A549 (cell line): ENCODE results near the gene POLR3E. TPM values are rescaled to one million over a fixed set of nuclear protein-coding genes. Genes with fewer than 3 reads are reported as not detected.

Experiments
- ATAC-seq, 2 experiments: fragments of 200-7000 bp in 1 of 2; fragments of >200 bp in 1 of 2; cut with Nextera tagmentation in 1 of 2; cut with Tn5 transposase in 1 of 2; 3 replicates each; pipeline versions ENCODE4 v1.8.0 to v1.9.1; 2018 to 2020; ENCODE audit warnings: mild to moderate bottlenecking in 1 of 2, moderate library complexity in 1 of 2
- CTCF ChIA-PET: fragments of 300-600 bp; sonication (Branson Sonifier 250); formaldehyde crosslinking; extraction: SDS; loops from one replicate; lab custom pipeline; 2021; ENCODE audit warnings: antibody characterized with exemption, inconsistent platforms; lab: Yijun Ruan, JAX
- POLR2A ChIA-PET: fragments of 350-600 bp; formaldehyde crosslinking; extraction: SDS; loops from one replicate; lab custom pipeline; 2021; ENCODE audit warnings: antibody characterized with exemption, inconsistent platforms; lab: Yijun Ruan, JAX
- DNase-seq, 2 experiments: peaks; one replicate each; pipeline versions ENCODE4 v3.0.0 to v3.0.0-alpha.2; 2011 to 2016; ENCODE audit warnings: low read depth in 1 of 2, low spot score in 1 of 2
- FAIRE-seq: peaks from 2 replicates; lab custom pipeline; 2011; peaks lifted over from hg19 to GRCh38; lab: Jason Lieb, UNC
- H3K27ac ChIP-seq, 2 experiments: fragments of >200 bp; sonication (Bioruptor Twin); formaldehyde crosslinking; 3 replicates each; pipeline ENCODE4 v1.5.1; 2016 to 2017
- H3K4me1 ChIP-seq: fragments of >200 bp; sonication (Bioruptor Twin); formaldehyde crosslinking; 3 replicates; pipeline ENCODE4 v1.6.1; 2016
- H3K4me2 ChIP-seq: fragments of >200 bp; sonication (Bioruptor Twin); formaldehyde crosslinking; 3 replicates; pipeline ENCODE4 v1.6.1; 2016
- H3K4me3 ChIP-seq: fragments of >200 bp; sonication (Bioruptor Twin); formaldehyde crosslinking; 3 replicates; pipeline ENCODE4 v1.5.1; 2016
- H3K9me3 ChIP-seq: fragments of >200 bp; sonication (Bioruptor Twin); formaldehyde crosslinking; 3 replicates; pipeline ENCODE4 v1.6.1; 2016
- ATOH8 ChIP-seq: fragments of 250-450 bp; sonication (Bioruptor Pico); IDR thresholded peaks from 2 replicates; pipeline ENCODE4 v1.5.0; 2020; ENCODE audit warnings: low read depth, mild to moderate bottlenecking, moderate library complexity
- CBX2 ChIP-seq: fragments of 200-600 bp; sonication (generic); IDR thresholded peaks from 2 replicates; pipeline ENCODE4 v1.6.1; 2016; ENCODE audit warnings: low read depth, mild to moderate bottlenecking, borderline replicate concordance
- CBX8 ChIP-seq: fragments of 200-600 bp; sonication (generic); IDR thresholded peaks from 2 replicates; pipeline ENCODE4 v1.6.1; 2016
- CEBPB ChIP-seq, 2 experiments: fragments of >200 bp in 1 of 2; sonication (Bioruptor Twin) in 1 of 2; formaldehyde crosslinking in 1 of 2; IDR thresholded peaks; 2 replicates each; pipeline ENCODE4 v1.6.1; 2012 to 2016
- ELK1 ChIP-seq: fragments of 150-350 bp; IDR thresholded peaks from 2 replicates; pipeline ENCODE4 v1.6.1; 2014; ENCODE audit warnings: low read depth, mild to moderate bottlenecking, low read length
- FOSL2 ChIP-seq, 2 experiments: fragments of 450-650 bp in 1 of 2; fragments of >200 bp in 1 of 2; sonication (Bioruptor Twin) in 1 of 2; formaldehyde crosslinking; IDR thresholded peaks; 2 replicates each; pipeline versions ENCODE4 v1.5.0 to v1.6.1; 2016 to 2020; ENCODE audit warnings: mild to moderate bottlenecking in 1 of 2, moderate library complexity in 1 of 2
- FOXS1 ChIP-seq: fragments of 250-450 bp; sonication (Bioruptor Pico); IDR thresholded peaks from 2 replicates; pipeline ENCODE4 v1.5.0; 2020; ENCODE audit warnings: mild to moderate bottlenecking, moderate library complexity
- GATA3 ChIP-seq: IDR thresholded peaks from 2 replicates; pipeline ENCODE4 v1.6.1; 2012; ENCODE audit warnings: borderline replicate concordance
- HMGXB4 ChIP-seq: fragments of 250-450 bp; sonication (Bioruptor Pico); IDR thresholded peaks from 2 replicates; pipeline ENCODE4 v1.5.0; 2021; ENCODE audit warnings: mild to moderate bottlenecking, moderate library complexity, borderline replicate concordance
- HOXB5 ChIP-seq: fragments of 250-450 bp; sonication (Bioruptor Pico); IDR thresholded peaks from 2 replicates; pipeline ENCODE4 v1.5.0; 2020; ENCODE audit warnings: mild to moderate bottlenecking, moderate library complexity
- MAFK ChIP-seq: fragments of 450-650 bp; IDR thresholded peaks from 2 replicates; pipeline ENCODE4 v1.6.1; 2014; ENCODE audit not compliant: partially characterized antibody
- MAX ChIP-seq: IDR thresholded peaks from 2 replicates; pipeline ENCODE4 v1.6.1; 2012
- PHF8 ChIP-seq: fragments of 200-600 bp; sonication (generic); IDR thresholded peaks from 2 replicates; pipeline ENCODE4 v1.6.1; 2016; ENCODE audit warnings: low read depth, mild to moderate bottlenecking, antibody characterized with exemption, moderate library complexity, borderline replicate concordance
- RFX5 ChIP-seq: fragments of 450-650 bp; IDR thresholded peaks from 2 replicates; pipeline ENCODE4 v1.7.1; 2014; ENCODE audit warnings: antibody characterized with exemption, mild to moderate bottlenecking, moderate library complexity
- SREBF2 ChIP-seq: fragments of 450-650 bp; IDR thresholded peaks from 2 replicates; pipeline ENCODE4 v1.6.1; 2014; ENCODE audit warnings: mild to moderate bottlenecking, moderate library complexity
- TP53 ChIP-seq: fragments of 250-450 bp; sonication (Bioruptor Pico); IDR thresholded peaks from 2 replicates; pipeline ENCODE4 v1.5.0; 2021; ENCODE audit warnings: mild to moderate bottlenecking, moderate library complexity
- ZFP36 ChIP-seq: fragments of 450-650 bp; IDR thresholded peaks from 2 replicates; pipeline ENCODE4 v1.6.1; 2014; ENCODE audit warnings: borderline replicate concordance; ENCODE audit not compliant: partially characterized antibody
- ZSCAN20 ChIP-seq: fragments of 250-450 bp; sonication (Bioruptor Pico); IDR thresholded peaks from 2 replicates; pipeline ENCODE4 v1.8.0; 2022; ENCODE audit warnings: mild to moderate bottlenecking, moderate library complexity
- WGBS: methylation state at CpG from one replicate; pipeline ENCODE4 v1.1.6; 2017; ENCODE audit errors: missing lambda C conversion rate; 5-methylcytosine and 5-hydroxymethylcytosine counted together
- polyA plus RNA-seq, 4 experiments: library from polyadenylated mRNA; depleted of rRNA in 3 of 4; stranded (reverse); fragments of >200 nt; fragmentation: RNase III in 1 of 4; extraction: RNeasy Plus Mini Kit Qiagen cat#74134 plus additional on column Dnase treatment in 1 of 4; gene quantifications; 2 replicates in 3 of 4; 3 replicates in 1 of 4; pipeline ENCODE4 v1.2.3, GENCODE V29; 2011 to 2017

The POLR3E gene
- polyA plus RNA-seq, 2 of the 4 experiments (the other 2 are of a cell fraction), result 54.6 to 77.9 TPM

GRCh38 chr16:22375117-22375962 lies 78.1 kb downstream of the POLR3E start:
- Histone ChIP-seq H3K27ac (peak overlapping the region; percentile 70 to 88), H3K9me3 (no peaks in the 10 kb centered on the region), H3K4me2 (peak overlapping the region; percentile 87), H3K4me1 (peaks cover 28% of the 10 kb centered on the region), H3K4me3 (peak overlapping the region; percentile 88)
- no peak for FAIRE-seq
- TF ChIP-seq HMGXB4 (CRISPR knock-in tag), result no peak
- no peak for TF ChIP-seq ZSCAN20 (CRISPR knock-in tag)
- no peak for TF ChIP-seq TP53 (CRISPR knock-in tag)
- no peak for TF ChIP-seq MAFK
- TF ChIP-seq CBX8, result no peak
- TF ChIP-seq ATOH8, result 0 out of 2 replicates have a peak, but pooled peaks have one; percentile 3
- TF ChIP-seq RFX5, result no peak
- ChIA-PET POLR2A (no interaction called here), CTCF (interaction anchor here (0.7 to 1.4 kb wide), 2 partner anchors 11 to 1078 kb away, joined by 3 read pairs; no protein-coding TSS in a partner anchor)
- 52% methylated on average over 23 of the region's 28 CpGs for WGBS
- peak in 1 of 2 experiments; percentile 7; a peak in 3 of 6 replicates for ATAC-seq
- no peak for DNase-seq

GRCh38 chr16:22375963-22376640 lies 78.9 kb downstream of the POLR3E start:
- ChIA-PET CTCF (interaction anchor here (1.0 to 1.4 kb wide), 2 partner anchors 10 to 11 kb away, joined by 3 to 4 read pairs; no protein-coding TSS in a partner anchor), POLR2A (no interaction called here)
- FAIRE-seq (no peak), ATAC-seq (no peak), DNase-seq (no peak)
- Histone ChIP-seq H3K9me3 (no peaks in the 10 kb centered on the region), H3K27ac (no peak overlapping the region), H3K4me2 (no peak overlapping the region), H3K4me1 (peaks cover 20% of the 10 kb centered on the region), H3K4me3 (no peak overlapping the region)
- 95% methylated on average over 8 of the region's 8 CpGs for WGBS
- no peak for TF ChIP-seq ELK1
- TF ChIP-seq HMGXB4 (CRISPR knock-in tag), result no peak
- TF ChIP-seq GATA3, result no peak
- no peak for TF ChIP-seq HOXB5 (CRISPR knock-in tag)
- no peak for TF ChIP-seq RFX5
- TF ChIP-seq ZFP36, result no peak

GRCh38 chr16:22379656-22380055 lies 82.4 kb downstream of the POLR3E start:
- POLR2A ChIA-PET, result no interaction called here
- FAIRE-seq, result no peak

More at GRCh38 chr16:22379656-22380055, 82.4 kb downstream of the POLR3E start:
- TF ChIP-seq PHF8, result no peak
- TF ChIP-seq FOSL2 (IDR thresholded peaks at IDR 0.05), result no peak
- TF ChIP-seq FOSL2 (CRISPR knock-in tag; IDR thresholded peaks at IDR 0.05), result no peak
- TF ChIP-seq CBX2, result no peak
- no peak for TF ChIP-seq MAX
- TF ChIP-seq CEBPB (IDR thresholded peaks at IDR 0.05), result no peak
- no peak for TF ChIP-seq FOXS1 (CRISPR knock-in tag)
- no peak for TF ChIP-seq SREBF2
- no peaks in the 10 kb centered on the region for H3K4me1 ChIP-seq
- DNase-seq, result no peak
- H3K9me3 ChIP-seq, result no peaks in the 10 kb centered on the region
- no peak for ATAC-seq
- no peak overlapping the region for H3K27ac ChIP-seq
- H3K4me2 ChIP-seq, result no peak overlapping the region
- CTCF ChIA-PET, result interaction anchor here (0.6 kb wide), 1 partner anchor 1145 kb away, joined by 3 read pairs; no protein-coding TSS in a partner anchor
- H3K4me3 ChIP-seq, result no peak overlapping the region
- WGBS, result 93% methylated on average over 7 of the region's 7 CpGs
